Measurements from ENCODE around the gene ISG15. TPM values are rescaled to one million over a fixed set of nuclear protein-coding genes. Genes with fewer than 3 reads are reported as not detected.
"Not testable (repeated sequence)": the region's sequence is repeated elsewhere in the genome, so short reads cannot be mapped to it uniquely, and the experiment has no call there.

The ISG15 gene
- total RNA-seq, 1 experiment from 2014 or later = 165 TPM

DNA sequence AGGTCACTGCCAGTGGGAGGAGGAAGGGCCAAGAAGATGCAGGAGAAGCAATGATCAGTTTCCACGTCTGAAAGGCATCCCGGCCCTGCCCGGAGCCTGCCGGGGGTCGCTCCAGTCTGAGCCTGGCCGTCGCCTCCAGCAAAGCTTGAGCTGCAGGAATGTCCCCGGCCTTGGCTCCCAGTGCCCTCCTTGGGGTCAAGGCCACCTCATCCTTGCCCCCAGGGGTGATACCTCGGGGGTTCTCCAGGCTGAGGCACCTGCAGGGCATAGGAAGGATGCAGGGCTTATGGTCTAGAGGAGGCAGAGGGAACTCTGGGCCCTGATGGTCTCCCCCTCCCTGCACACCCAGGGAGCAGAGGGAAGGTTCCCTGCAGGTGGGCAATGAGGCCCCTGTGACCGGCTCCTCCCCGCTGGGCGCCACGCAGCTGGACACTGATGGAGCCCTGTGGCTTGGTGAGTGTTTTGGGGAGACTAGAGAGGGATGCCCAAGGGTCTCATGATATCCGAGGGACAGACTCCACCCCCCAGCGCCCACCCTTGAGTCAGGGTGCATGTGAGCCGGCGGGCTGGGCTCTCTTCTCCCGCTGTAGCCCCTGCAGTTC, 40.9 kb downstream of the ISG15 start:
- CTCF ChIA-PET = no interaction called here

DNA sequence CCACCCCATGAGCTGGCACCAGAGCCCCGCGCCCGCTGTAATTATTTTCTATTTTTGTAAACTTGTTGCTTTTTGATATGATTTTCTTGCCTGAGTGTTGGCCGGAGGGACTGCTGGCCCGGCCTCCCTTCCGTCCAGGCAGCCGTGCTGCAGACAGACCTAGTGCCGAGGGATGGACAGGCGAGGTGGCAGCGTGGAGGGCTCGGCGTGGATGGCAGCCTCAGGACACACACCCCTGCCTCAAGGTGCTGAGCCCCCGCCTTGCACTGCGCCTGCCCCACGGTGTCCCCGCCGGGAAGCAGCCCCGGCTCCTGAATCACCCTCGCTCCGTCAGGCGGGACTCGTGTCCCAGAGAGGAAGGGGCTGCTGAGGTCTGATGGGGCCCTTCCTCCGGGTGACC, 41.7 kb downstream of the ISG15 start:
- Mint-ChIP-seq H3K27ac (ENCODE audit: unreplicated experiment) (no peak overlapping the region), H3K36me3 (ENCODE audit: insufficient read depth, unreplicated experiment) (peaks cover 73% of the 10 kb centered on the region), H3K9me3 (ENCODE audit: low read depth, unreplicated experiment) (no peaks in the 10 kb centered on the region), H3K4me3 (ENCODE audit: low read depth, unreplicated experiment) (no peak overlapping the region), H3K4me1 (ENCODE audit: low read depth, unreplicated experiment) (no peaks in the 10 kb centered on the region), H3K27me3 (ENCODE audit: unreplicated experiment) (no peaks in the 10 kb centered on the region)
- CTCF ChIA-PET = no interaction called here
- BruUV-seq (replicated peaks) = no TSS peak
- TF ChIP-seq, protein P1, sequence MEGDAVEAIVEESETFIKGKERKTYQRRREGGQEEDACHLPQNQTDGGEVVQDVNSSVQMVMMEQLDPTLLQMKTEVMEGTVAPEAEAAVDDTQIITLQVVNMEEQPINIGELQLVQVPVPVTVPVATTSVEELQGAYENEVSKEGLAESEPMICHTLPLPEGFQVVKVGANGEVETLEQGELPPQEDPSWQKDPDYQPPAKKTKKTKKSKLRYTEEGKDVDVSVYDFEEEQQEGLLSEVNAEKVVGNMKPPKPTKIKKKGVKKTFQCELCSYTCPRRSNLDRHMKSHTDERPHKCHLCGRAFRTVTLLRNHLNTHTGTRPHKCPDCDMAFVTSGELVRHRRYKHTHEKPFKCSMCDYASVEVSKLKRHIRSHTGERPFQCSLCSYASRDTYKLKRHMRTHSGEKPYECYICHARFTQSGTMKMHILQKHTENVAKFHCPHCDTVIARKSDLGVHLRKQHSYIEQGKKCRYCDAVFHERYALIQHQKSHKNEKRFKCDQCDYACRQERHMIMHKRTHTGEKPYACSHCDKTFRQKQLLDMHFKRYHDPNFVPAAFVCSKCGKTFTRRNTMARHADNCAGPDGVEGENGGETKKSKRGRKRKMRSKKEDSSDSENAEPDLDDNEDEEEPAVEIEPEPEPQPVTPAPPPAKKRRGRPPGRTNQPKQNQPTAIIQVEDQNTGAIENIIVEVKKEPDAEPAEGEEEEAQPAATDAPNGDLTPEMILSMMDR (IDR thresholded peaks at IDR 0.05; ENCODE audit: unreplicated experiment) = no peak
- intact Hi-C loops (cut with micrococcal nuclease; ENCODE audit: unreplicated experiment) = loop anchor here (5.0 kb wide), 1 partner anchor 33 kb away; the partner anchor contains the start of gene AGRN
- DNase-seq = no peak

More for the DNA sequence above, 40.9 kb downstream of the ISG15 start:
- H3K36me3 Mint-ChIP-seq (ENCODE audit: insufficient read depth, unreplicated experiment) = peaks cover 67% of the 10 kb centered on the region
- no peak overlapping the region for H3K4me3 Mint-ChIP-seq (ENCODE audit: low read depth, unreplicated experiment)
- no peak overlapping the region for H3K27ac Mint-ChIP-seq (ENCODE audit: unreplicated experiment)
- no peak for DNase-seq
- TF ChIP-seq, protein P1 (IDR thresholded peaks at IDR 0.05; ENCODE audit: unreplicated experiment) = no peak
- BruUV-seq (replicated peaks) = no TSS peak
- H3K9me3 Mint-ChIP-seq (ENCODE audit: low read depth, unreplicated experiment) = no peaks in the 10 kb centered on the region
- H3K4me1 Mint-ChIP-seq (ENCODE audit: low read depth, unreplicated experiment) = no peaks in the 10 kb centered on the region
- H3K27me3 Mint-ChIP-seq (ENCODE audit: unreplicated experiment) = no peaks in the 10 kb centered on the region
- intact Hi-C loops (cut with micrococcal nuclease; ENCODE audit: unreplicated experiment) = no loop called here

DNA sequence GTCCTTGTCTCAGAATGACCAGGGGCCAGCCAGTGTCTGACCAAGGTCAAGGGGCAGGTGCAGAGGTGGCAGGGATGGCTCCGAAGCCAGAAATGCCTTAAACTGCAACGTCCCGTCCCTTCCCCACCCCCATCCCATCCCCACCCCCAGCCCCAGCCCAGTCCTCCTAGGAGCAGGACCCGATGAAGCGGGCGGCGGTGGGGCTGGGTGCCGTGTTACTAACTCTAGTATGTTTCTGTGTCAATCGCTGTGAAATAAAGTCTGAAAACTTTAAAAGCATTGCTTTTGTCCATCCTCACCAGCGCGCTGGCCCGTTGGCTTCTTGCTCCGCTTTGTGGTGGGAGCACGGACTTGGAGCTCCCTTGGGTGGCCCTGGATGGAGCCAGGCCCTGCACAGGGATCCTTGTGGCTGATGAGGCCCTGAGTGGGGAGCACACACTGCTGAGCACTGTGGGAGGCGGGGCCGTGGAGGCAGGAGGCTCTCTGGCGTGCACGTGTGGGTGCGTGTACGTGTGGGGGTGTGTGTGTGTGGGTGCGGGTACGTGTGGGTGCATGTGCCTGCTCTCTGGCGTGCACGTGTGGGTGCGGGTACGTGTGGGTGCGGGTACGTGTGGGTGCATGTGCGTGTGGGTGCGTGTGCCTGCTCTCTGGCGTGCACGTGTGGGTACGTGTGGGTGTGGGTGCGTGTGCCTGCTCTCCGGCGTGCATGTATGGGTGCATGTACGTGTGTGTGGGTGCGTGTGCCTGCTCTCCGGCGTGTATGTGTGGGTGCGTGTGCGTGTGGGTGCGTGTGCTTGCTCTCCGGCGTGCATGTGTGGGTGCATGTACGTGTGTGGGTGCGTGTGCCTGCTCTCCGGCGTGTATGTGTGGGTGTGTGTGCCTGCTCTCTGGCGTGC, 42.8 kb downstream of the ISG15 start:
- Mint-ChIP-seq H3K4me3 (ENCODE audit: low read depth, unreplicated experiment) (no peak overlapping the region), H3K27ac (ENCODE audit: unreplicated experiment) (no peak overlapping the region), H3K36me3 (ENCODE audit: insufficient read depth, unreplicated experiment) (peaks cover 83% of the 10 kb centered on the region), H3K9me3 (ENCODE audit: low read depth, unreplicated experiment) (no peaks in the 10 kb centered on the region), H3K27me3 (ENCODE audit: unreplicated experiment) (no peaks in the 10 kb centered on the region), H3K4me1 (ENCODE audit: low read depth, unreplicated experiment) (no peaks in the 10 kb centered on the region)
- no TSS peak for BruUV-seq (replicated peaks)
- DNase-seq = no peak
- CTCF ChIA-PET = no interaction called here
- TF ChIP-seq, protein P1 (IDR thresholded peaks at IDR 0.05; ENCODE audit: unreplicated experiment) = no peak
- intact Hi-C loops (cut with micrococcal nuclease; ENCODE audit: unreplicated experiment) = loop anchor here (5.0 kb wide), 1 partner anchor 34 kb away; the partner anchor contains the start of gene AGRN

DNA sequence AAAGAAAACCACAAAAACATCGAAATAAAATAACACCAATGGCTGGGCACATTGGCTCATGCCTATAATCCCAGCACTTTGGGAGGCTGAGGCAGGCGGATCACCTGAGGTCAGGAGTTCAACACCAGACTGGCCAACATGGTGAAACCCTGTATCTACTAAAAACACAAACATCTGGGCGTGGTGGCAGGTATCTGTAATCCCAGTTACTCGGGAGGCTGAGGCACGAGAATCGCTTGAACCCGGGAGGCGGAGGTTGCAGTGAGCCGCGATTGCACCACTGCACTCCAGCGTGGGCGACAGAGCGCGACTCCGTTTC, 44.4 kb downstream of the ISG15 start:
- H3K4me1 Mint-ChIP-seq (ENCODE audit: low read depth, unreplicated experiment); H3K9me3 Mint-ChIP-seq (ENCODE audit: low read depth, unreplicated experiment); DNase-seq; H3K27ac Mint-ChIP-seq (ENCODE audit: unreplicated experiment); H3K27me3 Mint-ChIP-seq (ENCODE audit: unreplicated experiment); BruUV-seq (replicated peaks): not testable (repeated sequence)
- intact Hi-C loops (cut with micrococcal nuclease; ENCODE audit: unreplicated experiment) = loop anchor here (5.0 kb wide), 1 partner anchor 35 kb away; the partner anchor contains the start of gene AGRN
- peak overlapping the region; percentile 73 for H3K4me3 Mint-ChIP-seq (ENCODE audit: low read depth, unreplicated experiment)
- H3K36me3 Mint-ChIP-seq (ENCODE audit: insufficient read depth, unreplicated experiment) = peaks cover 81% of the 10 kb centered on the region
- CTCF ChIA-PET = interaction anchor here (0.6 kb wide), 1 partner anchor 719 kb away, joined by 4 read pairs; no protein-coding TSS in a partner anchor

Data from Calu3 (cell line).